ENCODE results near the gene CUX1.

- TF ChIP-seq ARNTL (CRISPR knock-in tag; IDR thresholded peaks at IDR 0.05; ENCODE audit: borderline replicate concordance, low read depth) (no peak), GLIS3 (CRISPR knock-in tag; IDR thresholded peaks at IDR 0.05) (no peak), CREB5 (CRISPR knock-in tag; IDR thresholded peaks at IDR 0.05; ENCODE audit: low read depth) (no peak)
These were observed 131.2 kb downstream of the CUX1 start for GRCh38 chr7:101948650-101949049.

Data from SK-N-SH treated with all-trans-retinoic acid at 6 μM for 48 hours (cell line).